Ascending aorta (tissue), 2 donors: ENCODE results near the gene EBLN2. TPM values are rescaled to one million over a fixed set of nuclear protein-coding genes. Genes with fewer than 3 reads are reported as not detected.
"Not testable (repeated sequence)": the region's sequence is repeated elsewhere in the genome, so short reads cannot be mapped to it uniquely, and the experiment has no call there.

Experiments used
- DNase-seq, 2 donors: peaks; one replicate each; pipeline ENCODE4 v3.0.0-alpha.2; 2019; ENCODE audit warnings: low spot score in 2 of 2
- H3K27ac ChIP-seq, 2 donors: fragments of 200-600 bp; sonication (generic); one replicate each; pipeline ENCODE4 v1.5.1; 2016 to 2017; ENCODE audit warnings: mild to moderate bottlenecking in 1 of 2
- H3K27me3 ChIP-seq: fragments of 200-600 bp; sonication (generic); one replicate; pipeline ENCODE4 v1.5.1; 2017
- H3K36me3 ChIP-seq, 2 donors: fragments of 200-600 bp; sonication (generic); one replicate each; pipeline ENCODE4 v1.5.1; 2016
- H3K4me1 ChIP-seq, 2 donors: fragments of 200-600 bp; sonication (generic); one replicate each; pipeline ENCODE4 v1.5.1; 2016 to 2017; ENCODE audit warnings: mild to moderate bottlenecking in 1 of 2
- H3K4me3 ChIP-seq, 2 donors: fragments of 200-600 bp; sonication (generic); one replicate each; pipeline ENCODE4 v1.5.1; 2016 to 2017; ENCODE audit warnings: mild to moderate bottlenecking in 1 of 2
- H3K9me3 ChIP-seq, 2 donors: fragments of 200-600 bp; sonication (generic); one replicate each; pipeline ENCODE4 v1.5.1; 2016
- intact Hi-C: fragments of 100-400 bp; cut with DNase I; formaldehyde crosslinking; loops from one replicate; pipeline ENCODE4 v1.15.1; 2023
- total RNA-seq: library from RNA; depleted of rRNA; stranded (reverse); fragments of >200 nt; gene quantifications from one replicate; pipeline ENCODE4 v1.1.0, GENCODE V29; 2016
- TF ChIP-seq, protein P1 (sequence below), 3 experiments: fragments of 200-600 bp in 2 of 3; fragments of 450-650 bp in 1 of 3; sonication (generic) in 2 of 3; IDR thresholded peaks; one replicate each; pipeline ENCODE4 v1.5.1; 2016 to 2019; ENCODE audit warnings: antibody characterized with exemption in 3 of 3, mild to moderate bottlenecking in 1 of 3, moderate library complexity in 1 of 3

EBLN2 gene
- total RNA-seq, 1 donor from 2014 or later, result 0.53 TPM

DNA sequence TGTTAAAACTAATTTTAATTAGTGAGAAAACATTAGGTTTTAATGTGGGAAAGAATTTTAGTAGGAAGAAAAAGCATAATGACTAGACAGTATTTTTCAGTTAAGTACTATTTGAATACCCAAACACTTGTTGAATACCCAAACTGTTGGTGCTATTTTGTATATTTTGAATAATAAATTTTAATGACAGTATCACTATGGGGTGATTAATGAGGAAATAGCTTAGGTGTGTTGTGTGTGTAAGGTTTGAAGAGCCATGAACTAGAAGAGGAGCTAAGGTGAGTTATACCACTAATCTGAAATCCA, 4.7 kb upstream of the EBLN2 start:
- H3K27me3 ChIP-seq, result no peaks in the 10 kb centered on the region
- H3K4me1 ChIP-seq, result peaks cover 3% of the 10 kb centered on the region in 2 donors
- no peak overlapping the region for H3K4me3 ChIP-seq
- no peaks in the 10 kb centered on the region for H3K36me3 ChIP-seq
- DNase-seq, result no peak
- intact Hi-C loops, result loop anchor here (2.0 to 5.0 kb wide), 2 partner anchors 118 to 209 kb away; partner anchors contain the start of gene SHQ1
- no peak overlapping the region for H3K27ac ChIP-seq
- TF ChIP-seq, protein P1, sequence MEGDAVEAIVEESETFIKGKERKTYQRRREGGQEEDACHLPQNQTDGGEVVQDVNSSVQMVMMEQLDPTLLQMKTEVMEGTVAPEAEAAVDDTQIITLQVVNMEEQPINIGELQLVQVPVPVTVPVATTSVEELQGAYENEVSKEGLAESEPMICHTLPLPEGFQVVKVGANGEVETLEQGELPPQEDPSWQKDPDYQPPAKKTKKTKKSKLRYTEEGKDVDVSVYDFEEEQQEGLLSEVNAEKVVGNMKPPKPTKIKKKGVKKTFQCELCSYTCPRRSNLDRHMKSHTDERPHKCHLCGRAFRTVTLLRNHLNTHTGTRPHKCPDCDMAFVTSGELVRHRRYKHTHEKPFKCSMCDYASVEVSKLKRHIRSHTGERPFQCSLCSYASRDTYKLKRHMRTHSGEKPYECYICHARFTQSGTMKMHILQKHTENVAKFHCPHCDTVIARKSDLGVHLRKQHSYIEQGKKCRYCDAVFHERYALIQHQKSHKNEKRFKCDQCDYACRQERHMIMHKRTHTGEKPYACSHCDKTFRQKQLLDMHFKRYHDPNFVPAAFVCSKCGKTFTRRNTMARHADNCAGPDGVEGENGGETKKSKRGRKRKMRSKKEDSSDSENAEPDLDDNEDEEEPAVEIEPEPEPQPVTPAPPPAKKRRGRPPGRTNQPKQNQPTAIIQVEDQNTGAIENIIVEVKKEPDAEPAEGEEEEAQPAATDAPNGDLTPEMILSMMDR (IDR thresholded peaks at IDR 0.05), result no peak
- no peaks in the 10 kb centered on the region for H3K9me3 ChIP-seq

DNA sequence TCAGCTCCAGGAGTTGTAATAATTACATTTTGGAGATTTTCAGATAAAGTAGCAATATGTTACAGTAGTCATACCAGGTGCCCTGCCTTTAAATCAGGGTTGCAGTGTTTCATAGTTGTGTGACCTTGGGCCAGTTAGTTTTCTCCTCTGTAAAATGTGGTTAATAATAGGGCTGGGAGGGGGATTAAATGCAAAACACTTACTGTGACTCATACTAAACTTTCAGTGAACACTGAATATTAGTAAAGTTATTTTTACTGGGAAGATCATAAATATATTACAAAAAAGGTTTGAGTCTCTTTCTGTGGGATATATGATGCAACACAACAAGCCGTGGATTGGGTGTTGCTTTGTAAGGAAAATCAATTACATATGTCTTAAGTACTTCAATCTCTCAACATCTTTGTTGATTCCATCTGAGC, 1.1 kb upstream of the EBLN2 start:
- Histone ChIP-seq H3K9me3 (no peaks in the 10 kb centered on the region), H3K4me3 (no peak overlapping the region), H3K36me3 (peaks cover 7 to 27% of the 10 kb centered on the region in 2 donors), H3K27ac (no peak overlapping the region), H3K27me3 (no peaks in the 10 kb centered on the region), H3K4me1 (peaks cover 3% of the 10 kb centered on the region in 2 donors)
- intact Hi-C loops, result no loop called here
- DNase-seq, result no peak
- TF ChIP-seq, protein P1 (IDR thresholded peaks at IDR 0.05), result no peak

DNA sequence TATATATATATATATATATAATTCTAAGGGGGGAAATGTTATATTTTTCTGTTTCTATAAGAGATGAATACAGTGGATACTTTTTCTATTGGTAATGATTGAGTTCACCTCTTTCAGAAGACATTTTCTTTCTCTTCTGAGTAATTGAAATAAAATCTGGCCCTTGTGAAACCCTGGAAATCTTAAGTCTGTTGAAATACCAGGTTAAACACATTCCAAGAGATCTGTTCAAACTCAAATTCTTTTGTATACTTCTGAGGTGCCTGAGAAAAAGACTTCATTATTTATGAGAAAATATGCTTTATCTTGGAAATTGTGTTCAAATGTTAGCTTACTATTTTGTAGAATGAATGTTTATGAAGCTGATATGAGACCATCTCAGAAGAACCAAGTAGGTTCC, 4.8 kb downstream of the EBLN2 start:
- peaks cover 11 to 31% of the 10 kb centered on the region in 2 donors for H3K36me3 ChIP-seq
- not testable (repeated sequence) for DNase-seq

DNA sequence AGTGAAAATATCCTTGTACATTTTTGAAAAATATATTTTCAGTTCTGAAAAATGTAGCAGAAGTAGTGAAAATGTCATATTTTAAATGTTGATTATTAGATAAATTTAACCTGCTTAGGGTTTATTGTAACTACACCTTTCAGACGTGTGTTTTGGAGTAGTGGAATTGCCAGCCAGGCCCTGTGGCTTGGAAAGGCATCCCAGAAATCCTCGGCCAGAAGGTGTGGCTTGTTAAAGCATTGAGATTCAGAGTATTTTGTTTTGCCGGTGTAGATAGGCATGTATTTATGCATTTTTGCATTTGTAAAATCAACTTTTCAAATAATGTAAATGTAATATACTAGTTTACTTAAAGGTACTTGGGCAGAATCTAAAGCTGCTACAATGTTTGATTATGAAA, 7.0 kb downstream of the EBLN2 start:
- Histone ChIP-seq H3K4me3 (no peak overlapping the region), H3K9me3 (no peaks in the 10 kb centered on the region), H3K4me1 (peaks cover 0 to 4% of the 10 kb centered on the region in 2 donors), H3K36me3 (peaks cover 5 to 17% of the 10 kb centered on the region in 2 donors), H3K27me3 (no peaks in the 10 kb centered on the region), H3K27ac (no peak overlapping the region)
- intact Hi-C loops, result no loop called here
- DNase-seq, result no peak
- TF ChIP-seq, protein P1 (IDR thresholded peaks at IDR 0.05), result no peak

More for the DNA sequence above, 4.8 kb downstream of the EBLN2 start:
- H3K4me3 ChIP-seq, intact Hi-C loops, H3K27ac ChIP-seq, H3K27me3 ChIP-seq, H3K4me1 ChIP-seq, H3K9me3 ChIP-seq: not testable (repeated sequence)

DNA sequence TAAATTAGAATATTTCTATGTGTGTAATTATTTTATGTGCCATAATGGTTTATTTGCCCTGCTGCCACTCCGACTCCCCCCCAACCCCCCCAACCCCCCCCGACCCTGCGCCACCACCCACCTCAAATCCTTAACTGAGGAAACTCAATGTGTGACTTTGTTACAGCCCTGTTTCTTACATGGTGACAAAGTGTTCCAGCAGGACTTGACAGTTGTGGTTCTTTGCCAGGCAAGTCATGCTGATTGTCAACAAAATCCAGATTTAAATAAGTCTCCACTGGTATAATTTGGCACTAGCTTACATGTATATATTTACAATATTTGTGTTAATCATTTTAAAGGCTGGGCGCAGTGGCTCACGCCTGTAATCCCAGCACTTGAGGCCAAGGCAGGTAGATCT, 7.7 kb downstream of the EBLN2 start:
- intact Hi-C loops, result no loop called here
- Histone ChIP-seq H3K4me1 (peaks cover 0 to 4% of the 10 kb centered on the region in 2 donors), H3K27ac (no peak overlapping the region), H3K4me3 (no peak overlapping the region), H3K27me3 (no peaks in the 10 kb centered on the region), H3K9me3 (no peaks in the 10 kb centered on the region), H3K36me3 (peaks cover 5 to 11% of the 10 kb centered on the region in 2 donors)
- TF ChIP-seq, protein P1 (IDR thresholded peaks at IDR 0.05), result no peak
- DNase-seq, result no peak

DNA sequence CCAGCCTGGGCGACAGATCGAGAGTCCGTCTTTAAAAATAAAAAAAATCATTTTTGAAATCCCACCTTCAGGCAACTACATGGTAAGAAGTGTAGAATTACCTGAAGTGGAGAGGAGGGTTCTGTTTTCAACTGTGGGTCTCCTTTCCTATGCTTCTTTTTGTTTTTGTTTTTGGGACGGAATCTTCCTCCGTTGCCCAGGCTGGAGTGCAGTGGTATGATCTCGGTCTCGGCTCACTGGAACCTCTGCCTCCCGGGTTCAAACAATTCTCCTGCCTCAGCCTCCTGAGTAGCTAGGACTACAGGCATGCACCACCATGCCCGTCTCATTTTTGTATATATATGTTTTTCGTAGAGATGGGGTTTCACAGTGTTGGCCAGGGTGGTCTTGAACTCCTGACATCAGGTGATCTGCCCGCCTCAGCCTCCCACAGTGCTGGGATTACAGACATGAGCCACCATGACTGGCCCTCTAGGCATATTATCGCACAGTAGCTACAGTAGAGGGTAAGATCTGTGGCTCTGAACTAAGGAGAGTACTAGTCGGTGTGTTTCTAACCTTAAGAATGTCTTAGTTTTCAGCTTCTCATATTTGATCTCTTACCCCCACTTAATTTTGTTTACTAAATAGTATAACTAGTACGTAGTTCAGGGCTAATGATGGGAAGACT, 8.5 kb downstream of the EBLN2 start:
- Histone ChIP-seq H3K27ac (no peak overlapping the region), H3K4me3 (no peak overlapping the region), H3K27me3 (no peaks in the 10 kb centered on the region), H3K4me1 (peaks cover 0 to 4% of the 10 kb centered on the region in 2 donors), H3K36me3 (peaks cover 5 to 8% of the 10 kb centered on the region in 2 donors), H3K9me3 (no peaks in the 10 kb centered on the region)
- TF ChIP-seq, protein P1 (IDR thresholded peaks at IDR 0.05), result no peak
- no peak for DNase-seq
- intact Hi-C loops, result no loop called here
